HPDE6-E6E7 (cell line): ENCODE measurements around the gene ERC2.

Experiments used
- DNase-seq: peaks from one replicate; pipeline ENCODE4 v3.0.0; 2011; ENCODE audit warnings: missing footprints; ENCODE audit errors: extremely low spot score

The ERC2 gene

GRCh38 chr3:55557549-55557948, 910.7 kb downstream of the ERC2 start:
- DNase-seq = no peak

- no peak for DNase-seq
Measured at GRCh38 chr3:55556619-55557537, 911.4 kb downstream of the ERC2 start.

- DNase-seq = no peak
Measured at GRCh38 chr3:55555873-55556618, 912.2 kb downstream of the ERC2 start.

DNA sequence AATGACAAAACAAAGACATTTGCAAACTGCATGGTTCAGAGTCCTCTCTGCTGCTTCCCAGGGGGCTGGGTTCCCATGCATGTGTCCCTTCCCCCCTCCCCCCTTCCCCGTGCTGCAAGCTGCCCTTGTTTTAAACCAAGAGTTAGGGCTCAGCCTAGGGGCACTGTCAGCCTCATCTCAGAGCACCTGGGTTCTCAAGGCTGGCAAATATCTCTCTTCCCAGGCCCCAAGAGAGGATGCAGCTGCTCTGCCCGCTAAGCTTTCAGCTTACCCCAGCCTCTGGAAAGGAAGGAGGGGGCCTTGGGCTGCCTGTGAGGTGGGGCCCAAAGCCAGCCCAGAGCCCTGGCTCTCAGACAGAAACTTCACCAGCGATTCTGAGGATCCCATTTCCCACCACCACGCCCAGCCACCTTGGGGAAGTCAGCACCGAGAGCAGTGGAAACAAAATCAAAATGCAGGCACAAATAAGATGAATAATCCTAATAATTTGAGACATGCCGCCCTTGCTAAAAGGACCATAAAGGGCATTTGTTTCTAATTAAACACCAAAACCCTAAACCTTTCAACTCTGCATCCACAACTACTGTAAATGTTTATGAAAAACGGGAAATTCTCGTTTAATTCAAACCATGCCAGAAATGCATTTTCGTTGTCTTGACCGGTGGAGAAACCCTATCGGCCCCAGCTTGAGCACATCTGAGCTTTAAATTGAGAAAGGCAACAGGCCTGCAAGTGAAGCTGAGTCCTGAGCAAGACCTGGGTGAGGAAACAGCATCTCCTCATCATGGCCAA, 913.4 kb downstream of the ERC2 start:
- no peak for DNase-seq

GRCh38 chr3:55551644-55552043, 916.6 kb downstream of the ERC2 start:
- DNase-seq = no peak

GRCh38 chr3:55549177-55549576, 919.1 kb downstream of the ERC2 start:
- DNase-seq = no peak

- no peak for DNase-seq
Measured at GRCh38 chr3:55546866-55547669, 921.2 kb downstream of the ERC2 start.

DNA sequence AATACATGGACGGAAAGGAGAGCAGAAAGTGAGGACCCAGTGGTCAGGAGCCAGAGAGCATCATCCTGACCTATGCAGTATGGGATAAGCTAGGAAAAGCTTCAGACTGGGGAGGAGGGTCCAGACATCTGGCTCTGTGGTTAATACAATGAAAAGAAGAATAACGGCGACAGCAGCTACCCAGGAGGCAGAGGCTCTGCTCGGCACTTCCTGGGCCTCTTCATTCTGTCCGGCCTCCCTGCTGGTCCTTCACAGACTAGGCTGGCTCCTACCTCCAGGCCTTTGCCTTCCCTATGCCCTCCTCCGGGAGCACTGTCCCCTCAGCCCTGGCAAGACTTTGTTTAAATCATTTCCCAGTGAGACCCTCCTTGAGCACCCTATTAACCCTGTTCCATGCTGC, 922.3 kb downstream of the ERC2 start:
- DNase-seq = no peak

DNA sequence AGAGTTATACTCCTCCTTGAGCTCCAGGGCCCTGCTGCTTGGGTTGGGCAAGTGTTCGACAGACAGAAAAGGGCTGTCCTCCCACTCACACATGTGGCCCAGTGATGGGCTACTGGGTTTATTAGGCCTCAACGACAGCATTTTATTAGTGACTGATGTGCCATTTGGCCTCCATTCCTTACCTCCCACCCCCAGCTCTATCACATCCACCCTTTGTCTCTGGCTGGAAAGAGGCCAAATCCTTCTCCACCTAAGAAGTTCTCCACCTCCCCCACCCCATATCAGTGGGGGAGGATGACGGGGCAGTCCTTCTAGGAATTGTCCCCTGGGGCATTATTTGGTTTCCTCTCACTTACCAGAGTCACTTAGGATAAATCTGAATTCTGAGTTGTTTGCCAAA, 924.0 kb downstream of the ERC2 start:
- no peak for DNase-seq

DNA sequence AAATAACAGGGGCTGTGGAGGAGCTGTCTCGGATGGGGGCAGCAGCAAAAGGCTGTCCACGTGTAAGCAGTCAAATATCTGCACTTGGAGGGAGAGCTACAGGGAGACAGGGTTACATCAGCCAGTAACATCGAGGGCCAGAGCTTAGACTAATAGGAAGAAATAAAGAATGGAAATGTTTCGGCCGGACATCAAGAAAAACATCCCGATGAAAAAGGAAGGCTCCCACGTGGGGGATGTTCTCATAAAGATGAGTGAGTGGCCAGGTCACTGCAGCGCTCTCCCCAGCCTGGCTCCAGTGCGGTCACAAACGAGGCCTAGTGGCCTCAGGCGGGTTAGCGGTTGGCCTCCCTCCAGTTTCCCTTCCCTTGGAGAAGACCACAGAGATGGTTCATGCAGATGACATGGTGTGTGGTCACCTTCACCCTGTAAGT, 925.1 kb downstream of the ERC2 start:
- DNase-seq = no peak

- no peak for DNase-seq
Measured at GRCh38 chr3:55541456-55541855, 926.8 kb downstream of the ERC2 start.

- no peak for DNase-seq
Measured at GRCh38 chr3:55541016-55541415, 927.3 kb downstream of the ERC2 start.

GRCh38 chr3:55540579-55540978, 927.7 kb downstream of the ERC2 start:
- DNase-seq = no peak

GRCh38 chr3:55538158-55538557, 930.1 kb downstream of the ERC2 start:
- DNase-seq = no peak

- DNase-seq = no peak
Measured at GRCh38 chr3:55537563-55537962, 930.7 kb downstream of the ERC2 start.

GRCh38 chr3:55537129-55537528, 931.1 kb downstream of the ERC2 start:
- DNase-seq = no peak

- no peak for DNase-seq
Measured at GRCh38 chr3:55534876-55535275, 933.4 kb downstream of the ERC2 start.

DNA sequence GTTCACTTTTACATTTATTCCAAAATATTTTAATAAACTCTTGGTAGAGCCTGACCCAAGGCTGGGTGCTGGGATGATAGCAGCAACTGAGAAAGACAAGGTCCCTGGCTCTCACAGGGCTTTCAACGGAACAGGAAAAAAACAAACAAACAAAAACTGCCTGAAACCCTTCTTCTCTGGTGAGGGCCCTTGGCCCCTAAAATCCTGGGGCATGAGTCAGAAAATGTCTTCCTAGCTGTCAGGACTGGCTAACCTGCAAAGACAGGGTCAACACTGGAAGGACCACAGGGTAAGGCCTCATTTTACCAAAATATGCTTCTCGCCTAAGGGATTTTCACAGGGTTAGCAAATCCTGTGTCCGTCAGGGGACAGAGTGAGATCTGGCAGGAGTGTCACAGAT, 935.5 kb downstream of the ERC2 start:
- no peak for DNase-seq

- no peak for DNase-seq
Measured at GRCh38 chr3:55531321-55531720, 936.9 kb downstream of the ERC2 start.

DNA sequence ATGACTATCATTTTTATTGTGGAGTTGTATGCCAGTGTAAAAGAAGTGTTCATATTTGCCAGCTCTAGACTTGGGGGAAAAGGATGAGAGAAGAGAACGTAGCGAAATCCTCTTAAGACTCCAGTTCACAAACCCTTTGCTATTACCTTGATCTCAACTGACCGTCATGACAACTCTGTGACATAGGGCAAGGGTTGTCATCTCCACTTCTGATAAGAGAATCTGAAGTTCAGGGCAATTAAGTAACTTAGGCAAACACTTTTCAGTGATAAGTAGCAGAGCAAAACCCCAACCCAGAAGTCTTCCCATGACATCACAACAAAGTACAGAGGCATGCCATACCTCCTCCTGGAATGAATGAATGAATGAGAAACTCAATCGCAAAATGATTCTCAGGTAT, 940.9 kb downstream of the ERC2 start:
- DNase-seq = no peak

GRCh38 chr3:55526332-55527030, 941.8 kb downstream of the ERC2 start:
- no peak for DNase-seq
